PC-3 (cell line): ENCODE data around the gene IGFBP4. TPM values are rescaled to one million over a fixed set of nuclear protein-coding genes. Genes with fewer than 3 reads are reported as not detected.

Experiments
- ATAC-seq: fragments of 200-7000 bp; cut with Tn5 transposase; 2 replicates; pipeline ENCODE4 v1.9.1; 2020; ENCODE audit warnings: mild to moderate bottlenecking, moderate library complexity
- BruUV-seq: library from RNA; stranded (reverse); fragments of 400-500 nt; replicated peaks from 2 replicates; lab custom pipeline; 2021; lab: Mats Ljungman, UMichigan
- CTCF ChIA-PET: fragments of 300-600 bp; sonication (Branson Sonifier 250); formaldehyde crosslinking; loops from one replicate; lab custom pipeline; 2022; ENCODE audit warnings: antibody characterized with exemption; lab: Charles Lee
- POLR2A ChIA-PET: fragments of 300-600 bp; sonication (Branson Sonifier 250); formaldehyde crosslinking; loops from one replicate; lab custom pipeline; 2022; ENCODE audit warnings: antibody characterized with exemption; ENCODE audit not compliant: unreplicated experiment; lab: Charles Lee
- DNase-seq: peaks from one replicate; pipeline ENCODE4 v3.0.0-alpha.2; 2015
- H2AFZ ChIP-seq: fragments of 300-600 bp; sonication (generic); 2 replicates; pipeline ENCODE4 v1.6.0; 2016; ENCODE audit warnings: antibody characterized with exemption, low read length
- H3F3A ChIP-seq: fragments of 300-600 bp; sonication (generic); one replicate; pipeline ENCODE4 v1.6.0; 2017; ENCODE audit warnings: antibody characterized with exemption, low read length, control low read depth, mild to moderate bottlenecking; ENCODE audit not compliant: unreplicated experiment
- H3K27ac ChIP-seq: fragments of 300-600 bp; sonication (generic); 2 replicates; pipeline ENCODE4 v1.5.1; 2016; ENCODE audit warnings: mild to moderate bottlenecking, low read length
- H3K27me3 ChIP-seq: fragments of 300-600 bp; sonication (generic); 2 replicates; pipeline ENCODE4 v1.6.1; 2016; ENCODE audit warnings: low read length, mixed read lengths
- H3K36me3 ChIP-seq: fragments of 300-600 bp; sonication (generic); 2 replicates; pipeline ENCODE4 v1.6.1; 2016; ENCODE audit warnings: low read depth, mixed run types, low read length, mixed read lengths
- H3K4me1 ChIP-seq: fragments of 300-600 bp; sonication (generic); 2 replicates; pipeline ENCODE4 v1.5.1; 2016; ENCODE audit warnings: low read length; ENCODE audit not compliant: insufficient read depth
- H3K4me2 ChIP-seq: fragments of 300-600 bp; sonication (generic); 2 replicates; pipeline ENCODE4 v1.6.0; 2016; ENCODE audit warnings: low read length
- H3K4me3 ChIP-seq: fragments of 300-600 bp; sonication (generic); 2 replicates; pipeline ENCODE4 v1.5.1; 2016; ENCODE audit warnings: mild to moderate bottlenecking, low read length, mixed read lengths
- H3K79me2 ChIP-seq: fragments of 300-600 bp; sonication (generic); 2 replicates; pipeline ENCODE4 v1.6.1; 2017; ENCODE audit warnings: low read length, mixed read lengths
- H3K9ac ChIP-seq: fragments of 300-600 bp; sonication (generic); 2 replicates; pipeline ENCODE4 v1.6.0; 2016; ENCODE audit warnings: mild to moderate bottlenecking, low read length
- H3K9me2 ChIP-seq: fragments of 300-600 bp; sonication (generic); replicated peaks from 2 replicates; pipeline ENCODE4 v1.6.1; 2016; ENCODE audit warnings: mixed run types, low read length, mixed read lengths
- H3K9me3 ChIP-seq: fragments of 300-600 bp; sonication (generic); 2 replicates; pipeline ENCODE4 v1.6.1; 2016; ENCODE audit warnings: low read length, mixed read lengths
- H4K20me1 ChIP-seq: fragments of 300-600 bp; sonication (generic); 2 replicates; pipeline ENCODE4 v1.6.1; 2016; ENCODE audit warnings: low read length, mixed read lengths
- CTCF ChIP-seq: fragments of 300-600 bp; sonication (generic); conservative IDR thresholded peaks from 2 replicates; pipeline ENCODE4 v1.5.1; 2017; ENCODE audit warnings: antibody characterized with exemption, low read depth, mild to moderate bottlenecking, low read length
- EZH2 ChIP-seq: fragments of 300-600 bp; sonication (generic); IDR thresholded peaks from one replicate; pipeline ENCODE4 v1.6.1; 2017; ENCODE audit warnings: antibody characterized with exemption, mild to moderate bottlenecking, low read length; ENCODE audit not compliant: unreplicated experiment
- EZH2phosphoT487 ChIP-seq: fragments of 300-600 bp; sonication (generic); IDR thresholded peaks from 2 replicates; pipeline ENCODE4 v1.6.1; 2018; ENCODE audit warnings: mild to moderate bottlenecking, antibody characterized with exemption, low read length, borderline replicate concordance
- intact Hi-C: fragments of 100-400 bp; cut with micrococcal nuclease; formaldehyde crosslinking; loops from 2 replicates; pipeline ENCODE4 v1.9.0; 2023
- total RNA-seq: library from RNA; depleted of rRNA; stranded (reverse); fragments of >200 nt; gene quantifications from 2 replicates; pipeline ENCODE4 v1.2.3, GENCODE V29; 2014

IGFBP4 gene
- total RNA-seq, 1 experiment from 2014 or later, result 164 TPM

DNA sequence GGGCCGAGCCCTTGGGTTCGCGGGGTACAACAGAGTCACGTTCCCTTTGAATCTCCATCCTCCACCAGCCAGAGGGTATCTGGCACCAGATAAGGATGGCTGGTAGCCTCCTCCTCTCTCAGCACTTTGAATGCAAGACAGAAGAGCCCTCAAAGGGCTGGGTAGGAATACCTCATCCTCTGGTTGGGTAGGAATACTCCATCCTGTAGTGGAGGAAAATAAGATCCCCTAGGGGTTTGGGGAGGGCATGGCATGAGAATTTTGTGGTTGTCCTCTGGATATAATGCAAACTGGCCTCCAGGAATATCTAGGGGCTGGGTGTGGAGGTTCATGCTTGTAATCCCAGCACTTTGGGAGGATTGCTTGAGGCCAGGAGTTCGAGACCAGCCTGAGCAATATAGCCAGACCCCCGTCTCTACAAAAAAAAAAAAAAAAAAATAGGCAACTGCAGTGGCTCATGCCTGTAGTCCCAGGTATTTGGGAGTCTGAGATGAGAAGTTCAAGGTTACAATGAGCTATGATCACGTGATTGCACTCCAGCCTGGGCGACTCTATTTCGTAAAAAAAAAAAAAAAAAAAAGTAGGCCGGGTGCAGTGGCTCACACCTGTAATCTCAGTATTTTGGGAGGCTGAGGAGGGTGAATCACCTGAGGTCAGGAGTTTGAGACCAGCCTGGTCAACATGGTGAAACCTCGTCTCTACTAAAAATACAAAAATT lies 2.7 kb downstream of the IGFBP4 start:
- Histone ChIP-seq H3K27ac (no peak overlapping the region), H3K9me2 (no peaks in the 10 kb centered on the region), H3F3A (no peaks in the 10 kb centered on the region), H3K36me3 (no peaks in the 10 kb centered on the region; the same call in 1 of the 2 replicates), H3K4me2 (peak overlapping the region; percentile 92), H3K79me2 (peaks cover 69% of the 10 kb centered on the region), H3K9me3 (no peaks in the 10 kb centered on the region), H4K20me1 (peaks cover 12% of the 10 kb centered on the region; the same call in 1 of the 2 replicates), H3K9ac (peak overlapping the region; percentile 72), H2AFZ (no peak overlapping the region), H3K4me3 (peak overlapping the region; percentile 93), H3K27me3 (no peaks in the 10 kb centered on the region), H3K4me1 (peaks cover 21% of the 10 kb centered on the region)
- ChIA-PET CTCF (no interaction called here), POLR2A (interaction anchor here (0.6 to 0.7 kb wide), 2 partner anchors 23 to 106 kb away, joined by 4 to 5 read pairs; no protein-coding TSS in a partner anchor)
- intact Hi-C loops, result loop anchor here (10.0 kb wide), 1 partner anchor 119 kb away; the partner anchor contains the start of gene CCR7
- TF ChIP-seq EZH2 (no peak), EZH2phosphoT487 (no peak), CTCF (no peak)
- no peak for DNase-seq
- no peak for ATAC-seq
- BruUV-seq, result no TSS peak

GRCh38 chr17:40447148-40447644 lies 3.9 kb downstream of the IGFBP4 start:
- peaks cover 25% of the 10 kb centered on the region for H3K4me1 ChIP-seq
- intact Hi-C loops, result loop anchor here (10.0 kb wide), 1 partner anchor 118 kb away; the partner anchor contains the start of gene CCR7
- peaks cover 76% of the 10 kb centered on the region for H3K79me2 ChIP-seq
- H3K4me3 ChIP-seq, result peak overlapping the region; percentile 93
- H3K4me2 ChIP-seq, result peak overlapping the region; percentile 71
- no TSS peak for BruUV-seq
- no peak for TF ChIP-seq EZH2
- no peak for TF ChIP-seq EZH2phosphoT487
- TF ChIP-seq CTCF, result no peak
- no peaks in the 10 kb centered on the region for H3K27me3 ChIP-seq
- H3K9me3 ChIP-seq, result no peaks in the 10 kb centered on the region
- H4K20me1 ChIP-seq, result peaks cover 15% of the 10 kb centered on the region
- ChIA-PET CTCF (no interaction called here), POLR2A (no interaction called here)
- DNase-seq, result no peak
- H3K36me3 ChIP-seq, result peaks cover 3% of the 10 kb centered on the region; the same call in 1 of the 2 replicates
- H3K9me2 ChIP-seq, result no peaks in the 10 kb centered on the region
- H3F3A ChIP-seq, result no peaks in the 10 kb centered on the region
- no peak overlapping the region for H3K27ac ChIP-seq
- H2AFZ ChIP-seq, result no peak overlapping the region
- no peak overlapping the region for H3K9ac ChIP-seq
- no peak for ATAC-seq
